WERI-Rb-1 (cell line): ENCODE results near the gene TSC22D4.

Experiments used
- DNase-seq: peaks from one replicate; pipeline ENCODE4 v3.0.0-alpha.2; 2020
- H3K27ac ChIP-seq: fragments of 250-450 bp; sonication (Bioruptor Pico); 2 replicates; pipeline ENCODE4 v1.5.1; 2020; ENCODE audit warnings: mild to moderate bottlenecking, moderate library complexity
- H3K27me3 ChIP-seq: fragments of 250-450 bp; sonication (Bioruptor Pico); 2 replicates; pipeline ENCODE4 v1.5.1; 2021; ENCODE audit warnings: mild to moderate bottlenecking, low read depth, moderate library complexity; ENCODE audit not compliant: insufficient read depth, severe bottlenecking
- H3K36me3 ChIP-seq: fragments of 250-450 bp; sonication (Bioruptor Pico); 2 replicates; pipeline ENCODE4 v1.5.1; 2020; ENCODE audit warnings: mild to moderate bottlenecking, moderate library complexity
- H3K4me3 ChIP-seq: 2 replicates; pipeline ENCODE4 v1.5.1; 2011; ENCODE audit warnings: low read depth, mild to moderate bottlenecking, control low read depth, low read length
- H3K9me3 ChIP-seq: fragments of 250-450 bp; sonication (Bioruptor Pico); 2 replicates; pipeline ENCODE4 v1.5.1; 2021; ENCODE audit warnings: mild to moderate bottlenecking, moderate library complexity; ENCODE audit not compliant: severe bottlenecking
- TF ChIP-seq, protein P1 (sequence below): IDR thresholded peaks from 2 replicates; pipeline ENCODE4 v1.5.1; 2011; ENCODE audit warnings: low read depth, mild to moderate bottlenecking, control low read depth, inconsistent platforms, low read length

The TSC22D4 gene

DNA sequence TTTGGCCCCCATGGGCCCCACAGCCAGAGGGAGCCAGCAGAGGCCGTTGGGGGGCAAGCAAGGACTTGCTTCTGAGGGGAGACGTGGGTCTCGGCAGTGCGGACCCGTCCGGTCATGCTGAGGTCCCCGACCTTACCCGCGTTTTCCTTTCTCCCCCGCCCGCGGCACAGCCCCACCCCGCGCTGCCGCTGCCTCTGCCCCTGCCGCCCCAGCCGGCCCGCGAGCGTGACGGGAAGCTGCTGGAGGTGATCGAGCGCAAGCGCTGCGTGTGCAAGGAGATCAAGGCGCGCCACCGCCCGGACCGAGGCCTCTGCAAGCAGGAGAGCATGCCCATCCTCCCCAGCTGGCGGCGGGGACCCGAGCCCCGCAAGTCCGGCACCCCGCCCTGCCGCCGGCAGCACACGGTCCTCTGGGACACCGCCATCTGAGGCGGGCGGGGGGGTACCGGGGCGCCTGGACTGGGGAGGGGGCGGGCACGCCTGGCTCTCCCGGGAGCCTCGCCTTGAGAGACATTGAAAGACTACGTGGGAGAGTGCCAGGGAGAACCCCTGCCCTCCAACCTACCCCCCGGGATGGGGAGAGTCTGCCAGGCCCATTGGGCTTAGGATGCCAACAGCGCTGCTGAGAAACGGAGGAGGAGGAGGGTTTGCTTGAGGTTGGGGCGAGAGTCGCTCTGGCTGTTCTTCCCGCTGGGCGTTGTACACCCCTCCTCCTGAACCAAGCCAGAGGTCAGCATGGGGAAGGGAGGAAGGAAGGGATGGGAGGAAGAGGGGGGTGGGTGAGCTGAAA is 14.7 kb upstream of the TSC22D4 start:
- DNase-seq, result peak; percentile 58
- Histone ChIP-seq H3K4me3 (peak overlapping the region; percentile 25), H3K36me3 (no peaks in the 10 kb centered on the region), H3K9me3 (no peaks in the 10 kb centered on the region), H3K27me3 (no peaks in the 10 kb centered on the region), H3K27ac (no peak overlapping the region)
- TF ChIP-seq, protein P1, sequence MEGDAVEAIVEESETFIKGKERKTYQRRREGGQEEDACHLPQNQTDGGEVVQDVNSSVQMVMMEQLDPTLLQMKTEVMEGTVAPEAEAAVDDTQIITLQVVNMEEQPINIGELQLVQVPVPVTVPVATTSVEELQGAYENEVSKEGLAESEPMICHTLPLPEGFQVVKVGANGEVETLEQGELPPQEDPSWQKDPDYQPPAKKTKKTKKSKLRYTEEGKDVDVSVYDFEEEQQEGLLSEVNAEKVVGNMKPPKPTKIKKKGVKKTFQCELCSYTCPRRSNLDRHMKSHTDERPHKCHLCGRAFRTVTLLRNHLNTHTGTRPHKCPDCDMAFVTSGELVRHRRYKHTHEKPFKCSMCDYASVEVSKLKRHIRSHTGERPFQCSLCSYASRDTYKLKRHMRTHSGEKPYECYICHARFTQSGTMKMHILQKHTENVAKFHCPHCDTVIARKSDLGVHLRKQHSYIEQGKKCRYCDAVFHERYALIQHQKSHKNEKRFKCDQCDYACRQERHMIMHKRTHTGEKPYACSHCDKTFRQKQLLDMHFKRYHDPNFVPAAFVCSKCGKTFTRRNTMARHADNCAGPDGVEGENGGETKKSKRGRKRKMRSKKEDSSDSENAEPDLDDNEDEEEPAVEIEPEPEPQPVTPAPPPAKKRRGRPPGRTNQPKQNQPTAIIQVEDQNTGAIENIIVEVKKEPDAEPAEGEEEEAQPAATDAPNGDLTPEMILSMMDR, result no peak

DNA sequence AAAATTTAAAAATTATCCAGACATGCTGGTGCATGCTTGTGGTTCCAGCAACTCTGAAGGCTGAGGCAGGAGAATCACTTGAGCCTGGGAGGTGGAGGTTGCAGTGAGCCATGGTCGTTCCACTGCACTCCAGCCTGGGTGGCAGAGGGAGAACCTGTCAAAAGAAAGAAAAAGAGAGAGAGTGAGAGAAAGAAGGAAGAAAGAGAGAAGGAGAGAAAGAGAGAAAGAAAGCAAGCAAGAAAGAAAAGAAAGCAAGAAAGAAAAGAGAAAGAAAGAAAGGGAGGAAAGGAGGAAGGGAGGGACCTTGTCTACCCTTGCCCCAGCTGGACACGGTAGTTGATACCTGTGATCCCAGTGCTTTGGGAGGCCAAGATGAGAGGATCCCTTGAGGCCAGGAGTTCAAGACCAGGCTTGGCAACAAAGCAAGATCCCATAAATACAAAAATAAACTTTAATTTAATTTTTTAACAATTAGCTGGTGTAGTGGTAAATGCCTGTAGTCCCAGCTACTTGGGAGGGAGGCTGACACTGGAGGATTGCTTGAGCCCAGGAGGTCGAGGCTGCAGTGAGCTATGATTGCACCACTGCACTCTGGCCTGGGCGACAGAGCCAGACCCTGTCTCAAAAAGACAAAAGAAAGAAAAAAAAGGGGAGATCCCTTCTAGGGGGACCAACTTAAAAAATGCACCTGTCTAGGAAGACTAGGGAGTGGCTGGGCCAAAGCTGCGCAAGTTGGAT is 13.9 kb upstream of the TSC22D4 start:
- H3K9me3 ChIP-seq, result no peaks in the 10 kb centered on the region
- no peak for DNase-seq
- no peaks in the 10 kb centered on the region for H3K27me3 ChIP-seq
- TF ChIP-seq, protein P1, result no peak
- H3K4me3 ChIP-seq, result peak overlapping the region; percentile 25
- no peaks in the 10 kb centered on the region for H3K36me3 ChIP-seq
- H3K27ac ChIP-seq, result no peak overlapping the region

DNA sequence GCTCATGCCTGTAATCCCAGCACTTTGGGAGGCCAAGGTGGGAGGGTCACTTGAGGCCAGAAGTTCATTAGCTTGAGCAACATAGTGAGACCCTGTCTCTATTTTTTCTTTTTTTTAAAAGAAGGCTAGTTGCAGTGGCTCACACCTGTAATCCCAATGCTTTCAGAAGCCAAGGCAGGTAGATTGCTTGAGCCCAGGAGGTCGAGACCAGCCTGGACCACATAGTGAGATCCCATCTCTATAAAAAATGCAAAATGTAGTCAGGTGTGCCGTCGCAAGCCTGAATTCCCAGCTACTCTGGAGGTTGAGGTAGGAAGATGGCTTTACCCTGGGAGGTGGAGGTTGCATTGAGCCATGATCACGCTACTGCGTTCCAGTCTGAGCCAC is 12.2 kb upstream of the TSC22D4 start:
- H3K36me3 ChIP-seq, result no peaks in the 10 kb centered on the region
- DNase-seq, result no peak
- no peak overlapping the region for H3K27ac ChIP-seq
- no peak overlapping the region for H3K4me3 ChIP-seq
- H3K9me3 ChIP-seq, result no peaks in the 10 kb centered on the region
- TF ChIP-seq, protein P1, result no peak
- no peaks in the 10 kb centered on the region for H3K27me3 ChIP-seq

DNA sequence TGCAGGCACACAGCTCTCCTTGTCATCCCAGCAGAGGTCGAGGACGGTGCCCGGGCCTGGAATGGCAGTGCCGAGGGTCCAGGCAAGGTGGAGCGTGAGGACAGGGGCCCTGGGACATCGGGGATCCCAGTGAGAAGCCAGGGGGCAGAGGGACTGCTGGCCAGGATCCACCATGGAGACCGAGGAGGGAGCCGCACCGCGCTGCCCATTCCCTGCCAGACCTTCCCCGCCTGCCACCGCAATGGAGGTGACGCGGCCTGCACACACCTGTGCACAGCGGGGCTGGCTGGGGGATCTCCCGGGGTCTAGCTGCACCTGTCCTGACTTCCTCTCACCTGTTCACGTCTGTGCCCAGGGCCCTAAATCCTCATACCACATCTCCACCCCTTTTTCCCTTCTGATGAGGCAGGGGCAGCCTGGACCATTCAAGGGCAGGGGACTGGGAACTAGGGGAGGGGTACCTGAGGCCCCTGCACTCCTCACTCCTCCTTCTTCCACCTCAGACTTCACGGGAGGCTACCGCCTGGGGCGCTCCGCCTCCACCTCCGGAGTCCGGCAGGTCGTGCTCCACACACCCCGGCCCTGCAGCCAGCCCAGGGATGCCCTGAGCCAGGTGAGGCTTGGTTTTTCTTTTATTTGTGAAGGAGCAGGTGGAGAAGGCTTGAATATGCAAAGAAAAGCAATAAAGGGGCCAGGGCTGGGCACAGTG is 11.6 kb upstream of the TSC22D4 start:
- Histone ChIP-seq H3K36me3 (no peaks in the 10 kb centered on the region), H3K9me3 (no peaks in the 10 kb centered on the region), H3K27me3 (no peaks in the 10 kb centered on the region), H3K4me3 (no peak overlapping the region), H3K27ac (no peak overlapping the region)
- TF ChIP-seq, protein P1, result no peak
- no peak for DNase-seq

DNA sequence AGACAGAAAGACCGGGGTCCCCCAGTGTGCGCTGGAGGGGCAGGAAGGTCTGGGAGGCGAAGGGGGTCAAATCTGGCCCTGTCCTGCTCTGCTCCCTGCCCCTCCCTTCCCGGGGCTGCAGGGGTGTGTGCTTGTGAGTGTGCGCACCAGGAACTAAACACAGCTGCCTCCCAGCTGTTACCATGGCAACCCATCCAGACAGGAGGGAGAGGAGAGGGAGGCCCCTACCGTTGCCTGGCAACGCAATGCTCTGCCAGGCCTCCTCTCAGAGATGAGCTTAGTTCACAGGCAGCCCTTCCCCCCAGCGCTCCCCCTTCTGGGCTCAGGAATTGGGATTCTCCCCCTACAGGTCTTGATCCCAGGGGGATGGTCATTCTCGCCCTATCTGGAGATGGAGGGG is 10.8 kb upstream of the TSC22D4 start:
- DNase-seq, result peak; percentile 94
- no peaks in the 10 kb centered on the region for H3K27me3 ChIP-seq
- no peaks in the 10 kb centered on the region for H3K9me3 ChIP-seq
- no peaks in the 10 kb centered on the region for H3K36me3 ChIP-seq
- TF ChIP-seq, protein P1, result no peak
- H3K4me3 ChIP-seq, result no peak overlapping the region
- no peak overlapping the region for H3K27ac ChIP-seq
